T-helper 1 cell treated with Interleukin-12 subunit alpha and Interleukin-12 subunit beta and Interleukin-4 antibody, amounts not matched to agents 30 μg/mL and 1 μg/mL, for 36 hours (primary cell): ENCODE data around the gene NEURL1.
"Not testable (repeated sequence)": the region's sequence is repeated elsewhere in the genome, so short reads cannot be mapped to it uniquely, and the experiment has no call there.

Experiments
- H3K27ac Mint-ChIP-seq: one replicate; pipeline ENCODE4 v1.8.0; 2021; ENCODE audit warnings: mild to moderate bottlenecking, mixed read lengths
- H3K27me3 Mint-ChIP-seq: one replicate; pipeline ENCODE4 v1.8.0; 2021; ENCODE audit warnings: low read depth, mixed read lengths
- H3K36me3 Mint-ChIP-seq: one replicate; pipeline ENCODE4 v1.8.0; 2021; ENCODE audit warnings: low read depth, mixed read lengths
- H3K4me1 Mint-ChIP-seq: one replicate; pipeline ENCODE4 v1.8.0; 2021; ENCODE audit warnings: low read depth, mixed read lengths
- H3K4me3 Mint-ChIP-seq: one replicate; pipeline ENCODE4 v1.8.0; 2021; ENCODE audit warnings: mild to moderate bottlenecking, moderate library complexity, mixed read lengths
- H3K9me3 Mint-ChIP-seq: one replicate; pipeline ENCODE4 v1.8.0; 2021; ENCODE audit warnings: mixed read lengths

NEURL1 gene

GRCh38 chr10:103474077-103474476 is 19.4 kb upstream of the NEURL1 start:
- H3K27me3 Mint-ChIP-seq: peaks cover 4% of the 10 kb centered on the region
- H3K27ac Mint-ChIP-seq: peak overlapping the region; percentile 6

GRCh38 chr10:103475437-103475836 is 18.1 kb upstream of the NEURL1 start:
- Mint-ChIP-seq H3K27me3 (no peaks in the 10 kb centered on the region), H3K36me3 (peaks cover 7% of the 10 kb centered on the region), H3K4me3 (no peak overlapping the region), H3K27ac (no peak overlapping the region), H3K4me1 (peaks cover 34% of the 10 kb centered on the region), H3K9me3 (no peaks in the 10 kb centered on the region)

More at GRCh38 chr10:103474077-103474476, 19.4 kb upstream of the NEURL1 start:
- H3K4me1 Mint-ChIP-seq: peaks cover 48% of the 10 kb centered on the region
- H3K36me3 Mint-ChIP-seq: peaks cover 12% of the 10 kb centered on the region
- H3K9me3 Mint-ChIP-seq: peaks cover 5% of the 10 kb centered on the region
- H3K4me3 Mint-ChIP-seq: no peak overlapping the region

- no peaks in the 10 kb centered on the region for H3K9me3 Mint-ChIP-seq
- no peak overlapping the region for H3K4me3 Mint-ChIP-seq
- no peaks in the 10 kb centered on the region for H3K27me3 Mint-ChIP-seq
- H3K27ac Mint-ChIP-seq: peak overlapping the region; percentile 55
- H3K4me1 Mint-ChIP-seq: peaks cover 28% of the 10 kb centered on the region
- peaks cover 2% of the 10 kb centered on the region for H3K36me3 Mint-ChIP-seq
These were observed 17.3 kb upstream of the NEURL1 start for GRCh38 chr10:103476046-103476768.

- Mint-ChIP-seq H3K4me1 (peaks cover 22% of the 10 kb centered on the region), H3K36me3 (peaks cover 2% of the 10 kb centered on the region), H3K27ac (no peak overlapping the region)
These were observed 14.8 kb upstream of the NEURL1 start for GRCh38 chr10:103478671-103479070.

GRCh38 chr10:103479135-103479534 is 14.4 kb upstream of the NEURL1 start, which contains the start of gene CALHM3:
CALHM3 (minus strand) TSS chr10:103479240; CDS start chr10:103479032, 208 bp downstream.
- Mint-ChIP-seq H3K9me3 (no peaks in the 10 kb centered on the region), H3K27ac (peak within 1 kb of the TSS; percentile 59), H3K36me3 (peaks cover under 1% of the 10 kb centered on the region), H3K4me3 (no peak within 1 kb of the TSS), H3K4me1 (peaks cover 19% of the 10 kb centered on the region), H3K27me3 (no peaks in the 10 kb centered on the region)

More at GRCh38 chr10:103478671-103479070, 14.8 kb upstream of the NEURL1 start:
- no peaks in the 10 kb centered on the region for H3K9me3 Mint-ChIP-seq
- H3K4me3 Mint-ChIP-seq: no peak overlapping the region
- no peaks in the 10 kb centered on the region for H3K27me3 Mint-ChIP-seq

GRCh38 chr10:103480521-103480920 is 13.0 kb upstream of the NEURL1 start:
- Mint-ChIP-seq H3K27me3 (peaks cover under 1% of the 10 kb centered on the region), H3K9me3 (no peaks in the 10 kb centered on the region), H3K4me3 (no peak overlapping the region), H3K4me1 (peaks cover 19% of the 10 kb centered on the region), H3K36me3 (no peaks in the 10 kb centered on the region), H3K27ac (no peak overlapping the region)

- Mint-ChIP-seq H3K27ac (no peak overlapping the region), H3K4me3 (no peak overlapping the region), H3K27me3 (peaks cover 4% of the 10 kb centered on the region), H3K4me1 (peaks cover 17% of the 10 kb centered on the region), H3K36me3 (no peaks in the 10 kb centered on the region), H3K9me3 (no peaks in the 10 kb centered on the region)
These were observed 11.5 kb upstream of the NEURL1 start for GRCh38 chr10:103481974-103482531.

- peaks cover 12% of the 10 kb centered on the region for H3K4me1 Mint-ChIP-seq
- H3K36me3 Mint-ChIP-seq: not testable (repeated sequence)
These were observed 6.7 kb upstream of the NEURL1 start for GRCh38 chr10:103486635-103487409.

GRCh38 chr10:103487410-103487708 is 6.1 kb upstream of the NEURL1 start:
- Mint-ChIP-seq H3K27me3 (peaks cover 18% of the 10 kb centered on the region), H3K36me3 (no peaks in the 10 kb centered on the region), H3K4me3 (no peak overlapping the region), H3K27ac (no peak overlapping the region), H3K9me3 (no peaks in the 10 kb centered on the region), H3K4me1 (peaks cover 7% of the 10 kb centered on the region)

More at GRCh38 chr10:103486635-103487409, 6.7 kb upstream of the NEURL1 start:
- not testable (repeated sequence) for H3K27ac Mint-ChIP-seq, H3K4me3 Mint-ChIP-seq, H3K9me3 Mint-ChIP-seq
- peaks cover 13% of the 10 kb centered on the region for H3K27me3 Mint-ChIP-seq

- Mint-ChIP-seq H3K4me1 (peaks cover 13% of the 10 kb centered on the region), H3K27me3 (peaks cover 42% of the 10 kb centered on the region), H3K27ac (no peak overlapping the region), H3K4me3 (no peak overlapping the region), H3K36me3 (no peaks in the 10 kb centered on the region), H3K9me3 (no peaks in the 10 kb centered on the region)
These were observed 2.6 kb upstream of the NEURL1 start for GRCh38 chr10:103490986-103491314.

GRCh38 chr10:103491729-103492364 is 1.7 kb upstream of the NEURL1 start:
- H3K36me3 Mint-ChIP-seq: no peaks in the 10 kb centered on the region
- H3K9me3 Mint-ChIP-seq: no peaks in the 10 kb centered on the region
- no peak overlapping the region for H3K27ac Mint-ChIP-seq
- H3K27me3 Mint-ChIP-seq: peaks cover 51% of the 10 kb centered on the region
- peaks cover 12% of the 10 kb centered on the region for H3K4me1 Mint-ChIP-seq
- H3K4me3 Mint-ChIP-seq: peak overlapping the region; percentile 6

- peak overlapping the region; percentile 83 for H3K4me3 Mint-ChIP-seq
- peaks cover 60% of the 10 kb centered on the region for H3K27me3 Mint-ChIP-seq
- no peak overlapping the region for H3K27ac Mint-ChIP-seq
These were observed 747 bp upstream of the NEURL1 start for GRCh38 chr10:103492655-103493261.

GRCh38 chr10:103493916-103494877 is 692 bp downstream of the NEURL1 start:
- Mint-ChIP-seq H3K27me3 (peaks cover 68% of the 10 kb centered on the region), H3K27ac (no peak overlapping the region)

More at GRCh38 chr10:103492655-103493261, 747 bp upstream of the NEURL1 start:
- Mint-ChIP-seq H3K36me3 (no peaks in the 10 kb centered on the region), H3K4me1 (peaks cover 12% of the 10 kb centered on the region), H3K9me3 (no peaks in the 10 kb centered on the region)

More at GRCh38 chr10:103493916-103494877, 692 bp downstream of the NEURL1 start:
- Mint-ChIP-seq H3K36me3 (no peaks in the 10 kb centered on the region), H3K4me3 (peak overlapping the region; percentile 58), H3K9me3 (no peaks in the 10 kb centered on the region), H3K4me1 (peaks cover 12% of the 10 kb centered on the region)
